Endothelial cell of umbilical vein (primary cell): ENCODE data around the gene SERGEF. TPM values are rescaled to one million over a fixed set of nuclear protein-coding genes. Genes with fewer than 3 reads are reported as not detected.

ENCODE experiments used
- BruUV-seq: library from RNA; stranded (reverse); fragments of 400-500 nt; replicated peaks from 2 replicates; lab custom pipeline; 2021; lab: Mats Ljungman, UMichigan
- CTCF ChIA-PET: fragments of 300-600, 350-600 bp; sonication (Branson Sonifier 250); formaldehyde crosslinking; loops from one replicate; lab custom pipeline; 2021; ENCODE audit warnings: antibody characterized with exemption, inconsistent platforms; lab: Charles Lee
- POLR2A ChIA-PET: fragments of 300-600, 350-600 bp; sonication (Branson Sonifier 250); formaldehyde crosslinking; loops from one replicate; lab custom pipeline; 2021; ENCODE audit warnings: antibody characterized with exemption, inconsistent platforms; lab: Charles Lee
- DNase-seq: peaks from one replicate; pipeline ENCODE4 v3.0.0-alpha.2; 2011; ENCODE audit warnings: low read depth, low spot score
- FAIRE-seq: peaks from 2 replicates; lab custom pipeline; 2011; peaks lifted over from hg19 to GRCh38; lab: Jason Lieb, UNC
- H2AFZ ChIP-seq: 2 replicates; pipeline ENCODE4 v1.6.0; 2012; ENCODE audit warnings: low read depth, low read length, control low read depth, inconsistent platforms
- H3K27ac ChIP-seq: 2 replicates; pipeline ENCODE4 v1.5.1; 2011; ENCODE audit warnings: low read depth, mild to moderate bottlenecking, control low read depth, low read length, moderate library complexity; ENCODE audit not compliant: insufficient read depth
- H3K27me3 ChIP-seq, 2 experiments: 2 replicates each; pipeline versions ENCODE4 v1.6.0 to v1.6.1; 2011; ENCODE audit warnings: low read length in 2 of 2, mixed read lengths in 1 of 2; ENCODE audit not compliant: control insufficient read depth in 2 of 2, insufficient read depth in 2 of 2
- H3K36me3 ChIP-seq, 2 experiments: 2 replicates in 1 of 2; 3 replicates in 1 of 2; pipeline ENCODE4 v1.5.1; 2011; ENCODE audit warnings: low read length in 2 of 2, mild to moderate bottlenecking in 1 of 2, moderate library complexity in 1 of 2; ENCODE audit not compliant: control insufficient read depth in 2 of 2, insufficient read depth in 2 of 2; ENCODE audit errors: extremely low read depth in 1 of 2
- H3K4me1 ChIP-seq: 3 replicates; pipeline ENCODE4 v1.5.1; 2011; ENCODE audit warnings: mild to moderate bottlenecking, low read length; ENCODE audit not compliant: control insufficient read depth, insufficient read depth; ENCODE audit errors: extremely low read depth
- H3K4me2 ChIP-seq: 2 replicates; pipeline ENCODE4 v1.6.1; 2011; ENCODE audit warnings: low read length, control low read depth, mixed read lengths; ENCODE audit not compliant: insufficient read depth
- H3K4me3 ChIP-seq, 3 experiments: fragments of 200-600 bp in 1 of 3; sonication (generic), shearing (Covaris generic) in 1 of 3; replicated peaks in 1 of 3; 2 replicates each; pipeline ENCODE4 v1.5.1; 2011 to 2016; ENCODE audit warnings: control low read depth in 3 of 3, low read length in 3 of 3, mild to moderate bottlenecking in 2 of 3, inconsistent platforms in 1 of 3, low read depth in 1 of 3, moderate library complexity in 1 of 3; ENCODE audit not compliant: insufficient read depth in 1 of 3
- H3K79me2 ChIP-seq: 2 replicates; pipeline ENCODE4 v1.6.0; 2012; ENCODE audit warnings: low read length, inconsistent platforms; ENCODE audit not compliant: control insufficient read depth, insufficient read depth
- H3K9ac ChIP-seq: replicated peaks from 2 replicates; pipeline ENCODE3; 2011; ENCODE audit warnings: low read length, control low read depth; ENCODE audit not compliant: insufficient read depth; ENCODE audit errors: extremely low read depth
- H3K9me1 ChIP-seq: replicated peaks from 3 replicates; pipeline ENCODE4 v1.6.0; 2011; ENCODE audit warnings: mild to moderate bottlenecking, low read length; ENCODE audit not compliant: control insufficient read depth, insufficient read depth; ENCODE audit errors: extremely low read depth
- H3K9me3 ChIP-seq: replicated peaks from 2 replicates; pipeline ENCODE4 v1.5.1; 2012; ENCODE audit warnings: low read length, inconsistent platforms; ENCODE audit not compliant: control insufficient read depth, insufficient read depth
- H4K20me1 ChIP-seq: replicated peaks from 2 replicates; pipeline ENCODE3; 2011; ENCODE audit warnings: mild to moderate bottlenecking, low read length; ENCODE audit not compliant: control insufficient read depth, insufficient read depth; ENCODE audit errors: extremely low read depth
- EZH2 ChIP-seq: IDR thresholded peaks from 2 replicates; pipeline ENCODE4 v1.6.1; 2012; ENCODE audit warnings: borderline replicate concordance, low read depth, mild to moderate bottlenecking, moderate library complexity, low read length, inconsistent platforms; ENCODE audit not compliant: severe bottlenecking
- FOS ChIP-seq: IDR thresholded peaks from 2 replicates; pipeline ENCODE4 v1.6.1; 2011; ENCODE audit warnings: mild to moderate bottlenecking, low read length, moderate library complexity, borderline replicate concordance; ENCODE audit not compliant: insufficient read depth
- GATA2 ChIP-seq: IDR thresholded peaks from 2 replicates; pipeline ENCODE4 v1.7.0; 2011; ENCODE audit warnings: low read depth, mild to moderate bottlenecking, moderate library complexity, mixed read lengths, low read length; ENCODE audit not compliant: insufficient read length, insufficient read depth
- JUN ChIP-seq: IDR thresholded peaks from 2 replicates; pipeline ENCODE4 v1.6.1; 2011; ENCODE audit warnings: borderline replicate concordance, low read depth; ENCODE audit not compliant: insufficient read length, insufficient read depth
- MYC ChIP-seq: IDR thresholded peaks from one replicate; pipeline ENCODE4 v1.6.1; 2011; ENCODE audit warnings: mild to moderate bottlenecking, low read depth, low read length
- POLR2A ChIP-seq: IDR thresholded peaks from 2 replicates; pipeline ENCODE4 v1.6.1; 2012; ENCODE audit warnings: low read depth, mild to moderate bottlenecking, control low read depth, low read length
- POLR2AphosphoS5 ChIP-seq: IDR thresholded peaks from 2 replicates; pipeline ENCODE4 v1.6.1; 2012; ENCODE audit warnings: low read depth, mild to moderate bottlenecking, control low read depth, low read length, moderate library complexity; ENCODE audit not compliant: insufficient read depth
- dilution Hi-C: fragments of 300-500 bp; cut with MboI; formaldehyde crosslinking; loops from one replicate; pipeline ENCODE4 v1.15.0; 2019; ENCODE audit warnings: low sequenced_read_pairs; ENCODE audit not compliant: extremely low pct_ligation_motif_present
- intact Hi-C: fragments of 100-400 bp; cut with micrococcal nuclease; formaldehyde crosslinking; loops from one replicate; pipeline ENCODE4 v1.10.0; 2022
- polyA plus RNA-seq, 4 experiments: library from polyadenylated mRNA; depleted of rRNA in 3 of 4; stranded (reverse) in 3 of 4; unstranded in 1 of 4; fragments of >200 nt; gene quantifications; 2 replicates each; pipeline versions ENCODE4 v1.2.1 to v1.2.3, GENCODE V29; 2011 to 2012; ENCODE audit warnings: missing spikeins in 1 of 4
- total RNA-seq: library from RNA; stranded (reverse); gene quantifications from 2 replicates; pipeline ENCODE4 v1.2.3, GENCODE V29; 2021
- TF ChIP-seq, protein P1 (sequence below): IDR thresholded peaks from 2 replicates; pipeline ENCODE4 v1.6.1; 2011; ENCODE audit not compliant: insufficient read depth, insufficient read length
- TF ChIP-seq, protein P2 (sequence below), 2 donors: IDR thresholded peaks; 1 replicate in 1 of 2; 2 replicates in 1 of 2; pipeline ENCODE4 v1.5.1; 2011; ENCODE audit warnings: low read length in 2 of 2, mild to moderate bottlenecking in 2 of 2, moderate library complexity in 2 of 2, control low read depth in 1 of 2, inconsistent platforms in 1 of 2, low read depth in 1 of 2; ENCODE audit not compliant: insufficient read depth in 1 of 2; ENCODE audit errors: extremely low read depth in 1 of 2

The SERGEF gene
- total and polyA plus RNA-seq, 2 donors (not counting 3 experiments of a cell fraction or from before 2014, with no cell fraction given): 8.7 to 16.7 TPM

DNA sequence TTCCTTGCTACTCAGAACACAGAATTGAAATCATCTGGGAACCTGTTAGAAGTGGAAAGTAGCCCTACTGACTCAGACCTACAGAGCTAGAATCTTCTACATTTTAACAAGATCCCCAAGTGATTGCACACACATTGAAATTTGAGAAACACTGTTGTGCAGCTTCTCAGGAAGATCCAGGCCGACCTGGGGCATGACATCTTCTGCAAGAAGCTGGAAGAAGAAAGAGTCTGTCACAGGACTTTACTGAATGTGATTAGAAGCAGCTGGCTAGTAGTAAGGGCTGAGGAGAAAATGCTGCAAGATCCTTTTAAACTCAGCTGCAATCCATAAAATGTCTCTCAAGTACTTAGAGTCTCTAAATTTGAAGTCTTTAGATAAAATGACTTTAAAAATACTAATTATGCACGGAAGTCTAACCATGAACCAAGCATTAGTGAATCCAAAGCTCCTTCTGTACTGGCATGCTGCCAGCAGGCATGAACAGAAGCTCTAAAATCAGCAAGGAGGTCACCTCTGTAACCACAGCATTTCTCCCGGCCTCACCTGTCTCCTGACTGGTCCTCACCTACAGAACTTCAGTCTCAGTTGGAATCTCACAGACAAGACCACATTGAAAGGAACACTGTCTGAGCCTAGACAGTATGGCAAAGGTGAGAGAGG, 85.0 kb downstream of the SERGEF start:
- Histone ChIP-seq H3K9me1 (no peaks in the 10 kb centered on the region), H3K4me1 (no peaks in the 10 kb centered on the region), H3K9ac (no peak overlapping the region), H3K9me3 (no peaks in the 10 kb centered on the region), H3K36me3 (no peaks in the 10 kb centered on the region), H3K4me2 (no peak overlapping the region), H3K27me3 (no peaks in the 10 kb centered on the region), H4K20me1 (no peaks in the 10 kb centered on the region), H3K27ac (no peak overlapping the region), H3K4me3 (no peak overlapping the region), H3K79me2 (no peaks in the 10 kb centered on the region), H2AFZ (no peak overlapping the region)
- POLR2A ChIA-PET: no interaction called here
- CTCF ChIA-PET: interaction anchor here (0.6 to 2.3 kb wide), 2 partner anchors 197 to 868 kb away, joined by 3 to 7 read pairs; no protein-coding TSS in a partner anchor
- no TSS peak for BruUV-seq
- DNase-seq (no peak), FAIRE-seq (no peak)
- dilution Hi-C loops (no loop called here), intact Hi-C loops (no loop called here)
- TF ChIP-seq GATA2 (no peak), POLR2AphosphoS5 (no peak), EZH2 (no peak), MYC (no peak), JUN (no peak), FOS (no peak), POLR2A (no peak)
- TF ChIP-seq, protein P1, sequence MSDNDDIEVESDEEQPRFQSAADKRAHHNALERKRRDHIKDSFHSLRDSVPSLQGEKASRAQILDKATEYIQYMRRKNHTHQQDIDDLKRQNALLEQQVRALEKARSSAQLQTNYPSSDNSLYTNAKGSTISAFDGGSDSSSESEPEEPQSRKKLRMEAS: no peak
- TF ChIP-seq, protein P2, sequence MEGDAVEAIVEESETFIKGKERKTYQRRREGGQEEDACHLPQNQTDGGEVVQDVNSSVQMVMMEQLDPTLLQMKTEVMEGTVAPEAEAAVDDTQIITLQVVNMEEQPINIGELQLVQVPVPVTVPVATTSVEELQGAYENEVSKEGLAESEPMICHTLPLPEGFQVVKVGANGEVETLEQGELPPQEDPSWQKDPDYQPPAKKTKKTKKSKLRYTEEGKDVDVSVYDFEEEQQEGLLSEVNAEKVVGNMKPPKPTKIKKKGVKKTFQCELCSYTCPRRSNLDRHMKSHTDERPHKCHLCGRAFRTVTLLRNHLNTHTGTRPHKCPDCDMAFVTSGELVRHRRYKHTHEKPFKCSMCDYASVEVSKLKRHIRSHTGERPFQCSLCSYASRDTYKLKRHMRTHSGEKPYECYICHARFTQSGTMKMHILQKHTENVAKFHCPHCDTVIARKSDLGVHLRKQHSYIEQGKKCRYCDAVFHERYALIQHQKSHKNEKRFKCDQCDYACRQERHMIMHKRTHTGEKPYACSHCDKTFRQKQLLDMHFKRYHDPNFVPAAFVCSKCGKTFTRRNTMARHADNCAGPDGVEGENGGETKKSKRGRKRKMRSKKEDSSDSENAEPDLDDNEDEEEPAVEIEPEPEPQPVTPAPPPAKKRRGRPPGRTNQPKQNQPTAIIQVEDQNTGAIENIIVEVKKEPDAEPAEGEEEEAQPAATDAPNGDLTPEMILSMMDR (IDR thresholded peaks at IDR 0.05; ENCODE audit: extremely low read depth in 1 of 2, insufficient read depth in 1 of 2, low read depth in 1 of 2, low read length in 2 of 2): no peak
